ENCODE measurements around the gene ZNF266. TPM values are rescaled to one million over a fixed set of nuclear protein-coding genes. Genes with fewer than 3 reads are reported as not detected.

ZNF266 gene
- total RNA-seq, 4 donors from 2014 or later: 19.6 to 41.6 (median 23.5) TPM

- no peak for TF ChIP-seq CTCF (IDR thresholded peaks at IDR 0.05; ENCODE audit: low read depth)
Measured at GRCh38 chr19:9406798-9407352, 28.5 kb downstream of the ZNF266 start.

DNA sequence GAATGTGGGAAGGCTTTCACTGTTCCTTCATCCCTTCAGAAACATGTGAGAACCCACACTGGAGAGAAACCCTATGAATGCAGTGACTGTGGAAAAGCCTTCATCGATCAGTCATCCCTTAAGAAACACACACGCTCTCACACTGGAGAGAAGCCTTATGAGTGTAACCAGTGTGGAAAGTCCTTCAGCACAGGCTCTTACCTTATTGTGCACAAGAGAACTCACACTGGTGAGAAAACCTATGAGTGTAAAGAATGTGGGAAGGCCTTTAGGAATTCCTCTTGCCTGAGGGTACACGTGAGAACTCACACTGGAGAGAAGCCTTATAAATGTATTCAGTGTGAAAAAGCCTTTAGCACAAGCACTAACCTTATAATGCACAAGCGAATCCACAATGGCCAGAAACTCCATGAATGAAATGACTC, 54.0 kb downstream of the ZNF266 start:
- no peak for TF ChIP-seq CTCF (IDR thresholded peaks at IDR 0.05; ENCODE audit: low read depth)

DNA sequence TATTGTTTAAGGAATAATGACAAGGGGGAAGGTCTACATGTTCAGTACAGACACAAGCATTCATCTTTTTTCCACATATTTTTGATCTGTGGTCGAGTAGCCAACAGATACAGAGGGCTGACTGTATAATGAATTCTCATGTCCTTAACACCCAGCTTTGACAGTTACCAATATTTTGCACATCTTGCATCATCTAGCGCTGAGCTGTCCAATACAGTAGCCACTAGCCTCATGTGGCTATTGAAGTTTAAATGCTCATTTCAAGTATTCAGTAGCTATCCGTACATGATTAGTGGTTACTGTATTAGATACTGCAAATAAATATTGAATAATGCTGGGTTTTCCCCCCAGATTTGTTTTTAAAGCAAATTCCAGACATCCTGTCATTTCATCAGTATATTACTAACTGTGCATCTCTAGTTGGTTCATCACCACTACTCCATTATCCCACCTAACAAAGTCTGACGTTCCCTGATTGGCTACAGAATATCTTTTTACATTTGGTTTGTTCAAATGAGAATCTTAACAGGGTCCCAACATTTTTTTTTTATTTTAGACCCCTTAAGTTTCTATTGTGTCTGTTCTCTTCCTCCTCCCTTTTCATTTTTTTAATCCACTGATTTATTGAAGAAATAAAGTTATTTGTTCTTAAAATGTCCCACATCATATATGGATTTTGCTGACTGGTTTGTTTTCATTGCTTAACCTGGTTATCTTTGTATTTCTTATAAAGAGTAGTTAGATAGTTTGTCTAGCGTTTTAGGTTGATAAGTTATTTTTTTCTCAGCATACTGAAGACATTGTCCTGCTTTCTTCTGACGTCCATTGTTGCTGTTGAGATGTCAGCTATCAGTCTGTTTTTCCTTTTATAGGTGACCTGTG, 64.4 kb downstream of the ZNF266 start:
- TF ChIP-seq CTCF (IDR thresholded peaks at IDR 0.05; ENCODE audit: low read depth): no peak

GRCh38 chr19:9362905-9363304, 72.5 kb downstream of the ZNF266 start, which contains the start of gene ZNF177:
Gene ZNF177, plus strand, starts transcription at chr19:9363013. Its CDS starts 15,299 bp downstream, at chr19:9378312.
- no peak for TF ChIP-seq CTCF (IDR thresholded peaks at IDR 0.05; ENCODE audit: low read depth)

Other genes starting within 250 kb of the ZNF266 start
- gene OR7D4, start 216.0 kb downstream of the ZNF266 start, total RNA-seq: not detected
- gene OR7E24, start 184.6 kb downstream of the ZNF266 start, total RNA-seq: not detected
- gene ZNF699, start 125.7 kb downstream of the ZNF266 start, total RNA-seq: 10 to 100 TPM; 10.3 to 11.9 (median 11.4) TPM
- gene ZNF559, start 111.4 kb downstream of the ZNF266 start, total RNA-seq: 10 to 100 TPM; 15.1 to 30.3 (median 22.2) TPM
- 1 to 10 TPM; 2.6 to 5.3 (median 3.4) TPM for gene ZNF177, start 72.6 kb downstream of the ZNF266 start, total RNA-seq
- gene ZNF560, start 63.0 kb upstream of the ZNF266 start, total RNA-seq: not detected
- gene ZNF426, start 103.1 kb upstream of the ZNF266 start, total RNA-seq: 10 to 100 TPM in 3 of 4 donors, 1 to 10 TPM in 1; 8.8 to 13.4 (median 11.4) TPM
- 10 to 100 TPM; 22.3 to 31.3 (median 26.5) TPM for gene ZNF121, start 148.9 kb upstream of the ZNF266 start, total RNA-seq
- gene ZNF561, start 185.7 kb upstream of the ZNF266 start, total RNA-seq: 10 to 100 TPM; 22.6 to 33.4 (median 30.8) TPM
- gene ZNF562, start 239.5 kb upstream of the ZNF266 start, total RNA-seq: 10 to 100 TPM; 21.8 to 27.7 (median 23.1) TPM

All from subcutaneous adipose tissue (tissue), 4 donors.